Stimulated activated CD4-positive, alpha-beta T cell treated with anti-CD3 and anti-CD28 coated beads, TNF-alpha, amount 100 ng/mL, for 24 hours (primary cell): ENCODE data around the gene RPS10.
"Not testable (repeated sequence)": the region's sequence is repeated elsewhere in the genome, so short reads cannot be mapped to it uniquely, and the experiment has no call there.

Experiments used
- DNase-seq, 3 experiments: peaks; one replicate each; pipeline ENCODE4 v3.0.0-alpha.2; 2020; ENCODE audit warnings: low read depth in 3 of 3

Gene RPS10

DNA sequence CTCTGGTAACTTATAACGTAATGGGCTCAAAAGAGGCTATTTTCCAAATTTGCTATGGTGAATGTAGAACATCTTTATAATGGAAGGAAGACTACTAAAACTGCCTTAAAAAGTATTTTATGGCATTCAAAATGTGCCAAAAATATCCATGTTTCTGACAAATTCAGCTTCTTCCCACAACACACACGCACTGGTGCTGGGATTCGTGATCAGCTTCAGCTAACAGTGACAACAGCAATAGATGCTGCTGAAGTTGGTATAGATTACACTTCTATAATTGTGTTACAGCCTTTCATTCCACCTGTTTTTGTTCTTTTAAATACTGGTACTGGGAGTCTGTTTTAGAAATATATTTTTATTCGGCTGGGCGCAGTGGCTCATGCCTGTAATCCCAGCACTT, 52.4 kb downstream of the RPS10 start:
- DNase-seq, result no peak

DNA sequence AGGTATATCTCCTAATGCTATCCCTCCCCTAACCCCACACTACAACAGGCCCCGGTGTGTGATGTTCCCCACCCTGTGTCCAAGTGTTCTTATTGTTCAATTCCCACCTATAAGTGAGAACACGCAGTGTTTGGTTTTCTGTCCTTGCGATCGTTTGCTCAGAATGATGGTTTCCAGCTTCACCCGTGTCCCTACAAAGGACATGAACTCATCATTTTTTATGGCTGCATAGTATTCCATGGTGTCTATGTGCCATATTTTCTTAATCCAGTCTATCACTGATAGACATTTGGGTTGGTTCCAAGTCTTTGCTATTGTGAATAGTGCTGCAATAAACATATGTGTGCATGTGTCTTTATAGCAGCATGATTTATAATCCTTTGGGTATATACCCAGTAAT, 54.0 kb downstream of the RPS10 start:
- not testable (repeated sequence) for DNase-seq

DNA sequence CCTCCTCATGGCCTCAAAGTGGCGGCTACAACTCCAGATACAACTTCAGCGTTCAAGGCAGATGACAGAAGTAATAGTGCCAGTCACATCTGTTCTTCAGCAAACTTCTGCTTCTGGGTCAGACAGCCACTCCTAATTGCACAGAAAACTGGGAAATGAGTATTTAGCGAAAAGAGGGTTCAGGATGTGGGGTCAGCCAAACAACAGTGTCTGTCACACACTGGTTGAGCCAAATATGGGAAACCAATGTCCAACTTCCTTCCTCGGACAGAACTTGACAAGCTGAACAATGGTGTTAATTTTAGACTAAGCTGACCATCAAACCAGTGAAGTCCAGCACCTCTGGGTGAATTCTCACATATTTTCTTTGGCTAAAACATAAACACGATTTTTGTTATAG, 55.5 kb downstream of the RPS10 start:
- no peak for DNase-seq

DNA sequence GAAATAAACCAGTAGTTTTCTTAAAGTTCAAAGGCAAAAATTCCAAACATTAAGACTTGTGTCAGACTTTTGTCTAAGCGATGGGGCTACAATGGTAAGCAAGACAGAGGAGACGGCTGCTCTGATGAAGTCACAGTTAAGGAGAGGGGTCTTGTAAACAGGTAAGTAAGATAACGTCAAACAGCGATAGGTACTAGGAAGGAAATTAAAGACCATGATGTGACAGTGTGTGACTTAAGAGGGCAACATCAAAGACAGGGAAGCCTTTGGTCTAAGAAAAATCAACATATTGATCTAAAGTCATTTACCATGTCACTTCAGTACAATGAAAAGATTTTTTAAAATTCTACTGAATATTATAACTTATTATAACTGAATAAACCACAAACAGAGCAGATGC, 56.5 kb downstream of the RPS10 start:
- DNase-seq, result no peak
